Activated CD4-positive, alpha-beta T cell treated with anti-CD3 and anti-CD28 coated beads, Interleukin-10, Interleukin-2, amounts not matched to agents 100 ng/mL and 50 ng/mL, durations not matched to agents 16 hours and 8 hours (primary cell): ENCODE results near the gene ELOVL7.
"Not testable (repeated sequence)": the region's sequence is repeated elsewhere in the genome, so short reads cannot be mapped to it uniquely, and the experiment has no call there.

ENCODE experiments used
- DNase-seq: peaks from one replicate; pipeline ENCODE4 v3.0.0-alpha.2; 2020

The ELOVL7 gene

DNA sequence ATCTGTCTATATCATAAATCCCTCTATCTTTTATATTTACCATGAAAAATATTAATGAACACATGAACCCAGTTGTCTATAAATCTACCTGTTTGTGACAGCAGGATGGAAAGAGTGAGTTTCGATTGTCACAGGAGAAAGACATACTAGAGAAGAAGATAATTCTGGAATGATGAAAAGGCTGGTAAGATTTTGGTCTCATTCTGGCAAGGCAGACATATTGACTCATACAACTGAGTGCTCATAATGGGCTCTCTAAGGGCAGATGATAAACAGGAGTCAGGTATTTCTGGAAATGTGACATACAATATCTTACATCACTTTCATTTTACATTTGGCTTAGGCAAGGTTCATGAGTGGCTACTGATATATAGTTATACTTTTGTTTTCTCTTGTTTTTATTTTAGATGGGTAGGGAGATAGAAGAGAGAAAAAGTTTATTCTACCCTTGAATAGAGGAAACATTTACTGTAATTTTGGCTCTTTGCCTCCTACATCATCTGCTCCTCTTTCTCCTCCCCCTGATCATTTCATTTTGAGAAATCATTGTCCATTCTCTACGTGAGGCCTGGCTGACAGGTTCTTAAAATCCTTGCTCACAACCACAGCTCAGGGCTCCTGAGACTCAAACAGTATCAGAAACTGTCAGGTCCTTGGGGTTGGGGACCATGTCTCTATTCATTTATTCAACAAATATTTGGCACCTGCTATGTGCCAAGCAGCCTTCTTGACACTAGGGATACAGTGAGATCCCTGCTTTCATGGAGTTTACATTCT is 14.4 kb downstream of the ELOVL7 start:
- peak; percentile 41 for DNase-seq

DNA sequence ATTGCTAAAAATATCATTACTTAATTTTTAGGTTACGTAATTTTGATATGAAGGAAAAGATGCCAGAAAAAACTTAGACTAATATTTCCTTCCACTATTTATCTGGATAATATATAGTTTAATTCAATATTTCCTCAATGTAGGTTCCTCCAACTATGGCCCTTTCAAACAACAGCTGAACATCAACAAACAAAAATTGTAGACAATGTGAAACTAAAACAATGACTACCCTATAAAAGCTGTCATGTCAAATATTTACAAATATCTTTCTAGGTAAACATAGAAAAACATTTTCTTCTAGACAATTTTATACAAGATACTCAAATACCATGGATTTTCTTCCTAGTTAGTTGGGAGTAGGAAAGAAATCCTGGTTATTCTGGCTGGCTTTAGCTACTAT is 16.9 kb downstream of the ELOVL7 start:
- DNase-seq, result no peak

DNA sequence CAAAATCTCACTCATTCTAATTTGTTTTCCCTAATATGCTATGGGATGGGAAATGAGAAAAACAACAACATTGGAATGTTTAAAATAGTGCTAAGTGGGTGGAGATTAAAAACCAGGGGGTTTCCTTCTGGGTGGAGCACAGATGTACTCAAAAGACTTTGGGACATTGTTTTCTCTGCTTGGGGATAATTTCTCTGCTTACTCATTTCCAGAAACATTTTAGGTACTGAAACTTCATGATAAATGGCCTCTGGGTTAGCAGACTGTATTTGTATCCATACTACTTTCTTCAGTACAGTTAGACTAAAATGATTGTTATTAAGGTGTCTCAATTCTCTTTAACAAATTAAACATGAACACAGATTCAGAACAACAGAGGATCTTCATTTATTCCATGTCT is 17.4 kb downstream of the ELOVL7 start:
- peak; percentile 9 for DNase-seq

DNA sequence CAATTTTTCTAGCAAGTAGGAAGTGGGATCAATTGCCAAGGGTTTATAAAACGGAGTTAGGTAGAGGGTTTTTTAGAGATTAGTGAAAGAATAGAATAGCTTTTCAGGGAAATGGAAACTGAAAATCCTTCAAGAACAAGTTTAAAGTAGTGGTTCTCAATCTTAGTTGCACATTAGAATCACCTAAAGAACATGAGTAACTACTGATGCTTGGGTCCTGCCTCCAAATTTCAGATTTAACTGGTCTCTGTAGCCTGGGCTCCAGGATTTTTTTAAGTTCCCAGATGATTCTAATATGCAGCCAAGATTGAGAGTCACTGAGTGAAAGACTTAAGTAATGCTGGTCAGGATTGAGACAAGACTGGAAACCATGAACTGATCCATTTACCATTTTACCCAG is 20.5 kb downstream of the ELOVL7 start:
- no peak for DNase-seq

DNA sequence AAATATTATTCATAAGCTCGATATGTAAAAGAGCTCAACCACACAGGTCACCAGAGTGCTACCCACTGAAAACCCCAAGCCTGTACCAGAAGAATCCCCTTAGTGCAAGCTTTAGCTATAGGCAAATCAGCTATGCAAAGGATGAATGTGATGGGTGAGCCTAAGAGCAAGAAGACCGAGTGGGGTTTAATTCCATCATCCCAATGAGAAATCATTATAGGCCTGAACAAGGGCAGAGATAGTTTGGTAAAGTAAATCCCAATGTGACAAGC is 21.8 kb downstream of the ELOVL7 start:
- DNase-seq, result no peak

DNA sequence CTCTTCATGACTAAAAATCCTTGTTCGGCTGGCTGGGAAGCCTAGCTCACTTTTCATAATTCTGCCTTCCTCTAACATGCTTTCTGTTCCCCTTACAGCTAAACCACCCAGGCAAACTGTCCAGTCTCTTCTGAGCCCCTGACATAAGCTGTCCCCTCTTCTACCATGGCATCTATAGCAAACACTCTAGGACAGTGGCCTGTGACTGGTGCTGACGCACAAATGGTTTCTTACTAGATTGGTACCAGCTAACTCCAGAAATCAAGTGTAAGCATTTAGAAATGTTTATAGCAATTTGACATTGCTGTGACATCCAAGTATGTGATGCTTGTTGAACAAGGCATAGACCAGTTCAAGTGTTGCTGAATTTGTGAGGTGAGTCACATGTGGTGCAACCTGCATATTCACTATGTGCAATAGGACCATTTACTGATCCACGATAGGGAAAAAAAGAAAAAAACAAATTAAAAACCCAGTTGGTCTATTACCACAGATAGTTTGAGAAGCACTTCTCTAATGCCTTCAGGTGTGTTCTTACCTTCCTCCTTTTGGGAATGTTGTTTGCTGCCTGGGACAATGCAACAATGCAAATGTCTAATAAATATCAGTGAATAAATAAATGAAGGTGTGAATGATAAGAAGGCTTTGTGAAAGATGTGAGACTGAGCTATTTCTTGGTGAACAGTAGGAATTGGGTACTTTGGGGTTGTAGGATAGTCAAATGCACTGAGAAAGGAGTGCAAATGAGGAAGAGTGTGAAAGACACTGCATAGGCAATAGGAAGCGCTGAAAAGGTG is 22.4 kb downstream of the ELOVL7 start:
- no peak for DNase-seq

DNA sequence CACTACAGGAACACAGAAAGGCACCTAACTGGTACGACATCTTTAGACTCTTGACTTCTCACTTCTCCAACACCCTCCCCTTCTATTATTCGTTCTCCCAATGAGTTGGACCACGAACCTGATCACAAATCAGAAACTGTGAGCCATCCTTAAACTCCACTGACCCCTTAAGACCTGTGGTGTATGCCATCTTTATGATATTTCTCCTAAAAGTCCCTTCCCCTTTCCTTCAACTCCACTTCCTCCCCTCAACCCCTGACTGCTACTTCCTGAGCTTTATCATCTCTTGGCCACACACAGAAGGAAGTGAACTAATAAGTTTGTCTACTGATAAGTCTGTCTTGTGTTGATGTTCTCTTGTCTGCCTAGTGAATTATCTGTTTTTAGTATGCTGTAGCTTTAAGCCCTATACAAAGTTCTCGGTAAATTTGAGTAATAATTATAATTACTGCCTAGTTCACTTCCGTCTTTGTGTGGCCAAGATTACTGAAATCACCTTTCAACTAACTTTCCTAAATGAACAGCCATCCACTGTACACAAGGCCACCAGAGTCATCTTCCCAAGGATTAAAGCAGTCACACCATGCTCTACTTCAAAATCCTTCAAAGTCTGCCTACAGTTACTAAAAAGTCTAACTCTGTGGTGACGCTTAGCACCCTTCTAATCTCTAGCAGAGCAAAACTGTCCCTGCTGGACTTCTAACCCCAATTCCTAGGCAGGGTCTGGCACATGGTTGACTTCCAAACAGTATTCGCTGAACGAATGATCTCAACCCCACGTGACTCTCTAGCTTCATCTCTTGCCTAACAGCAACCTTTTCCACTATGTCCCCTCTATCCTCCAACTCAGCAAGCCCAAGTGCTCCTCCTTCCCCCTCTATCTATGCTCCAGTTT is 23.2 kb downstream of the ELOVL7 start:
- no peak for DNase-seq

DNA sequence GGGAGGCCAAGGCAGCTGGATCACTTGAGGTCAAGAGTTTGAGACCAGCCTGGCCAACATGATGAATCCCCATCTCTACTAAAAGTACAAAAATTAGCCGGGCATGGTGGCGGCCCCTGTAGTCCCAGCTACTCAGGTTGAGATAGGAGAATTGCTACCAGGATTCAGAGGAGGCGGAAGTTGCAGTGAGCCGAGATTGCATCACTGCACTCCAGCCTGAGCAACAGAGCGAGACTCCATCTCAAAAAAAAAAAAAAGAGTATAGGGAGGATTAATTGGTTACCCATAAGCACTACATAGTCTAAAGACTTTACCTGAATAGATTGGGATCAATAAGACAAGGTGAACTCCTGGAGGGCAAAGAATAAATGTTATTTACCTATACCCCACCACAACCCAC is 27.9 kb downstream of the ELOVL7 start:
- not testable (repeated sequence) for DNase-seq

DNA sequence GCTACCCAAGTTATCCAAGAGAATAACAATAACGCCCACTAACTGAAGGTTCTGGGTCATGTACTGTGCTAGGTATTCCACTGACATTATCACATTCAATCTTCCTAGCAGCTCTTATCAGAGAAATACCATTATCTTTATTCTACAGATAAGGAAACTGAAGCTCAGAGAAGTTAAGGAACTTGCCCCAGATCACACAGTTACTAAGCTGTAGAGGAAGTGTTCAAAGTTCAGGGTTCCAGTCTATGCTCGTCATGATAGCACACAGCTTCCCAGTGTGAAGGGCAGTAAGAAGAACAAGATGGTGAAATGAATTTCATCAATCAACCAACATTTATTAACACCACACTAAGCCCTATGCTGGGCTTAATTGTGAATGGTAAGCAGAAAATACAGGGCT is 29.6 kb downstream of the ELOVL7 start:
- no peak for DNase-seq

DNA sequence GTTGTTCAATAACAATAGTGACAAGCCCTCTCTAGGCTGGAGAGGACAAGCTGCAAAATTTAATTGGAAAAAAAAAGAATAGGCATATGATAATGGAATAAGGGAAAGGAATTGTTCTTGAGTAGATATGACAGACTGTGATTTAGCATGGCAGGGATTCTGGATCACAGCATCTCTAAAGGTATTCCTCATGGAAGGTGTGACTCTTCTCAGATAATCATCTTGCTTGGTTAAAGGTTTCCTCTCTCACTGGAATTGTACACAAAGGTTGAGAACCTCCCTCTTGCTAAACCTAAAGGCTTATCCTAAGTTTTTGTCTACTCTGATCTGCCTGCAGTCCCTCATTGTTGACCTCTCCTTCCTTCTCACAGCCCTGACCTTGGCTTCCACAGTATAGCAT is 31.6 kb downstream of the ELOVL7 start:
- DNase-seq, result no peak

DNA sequence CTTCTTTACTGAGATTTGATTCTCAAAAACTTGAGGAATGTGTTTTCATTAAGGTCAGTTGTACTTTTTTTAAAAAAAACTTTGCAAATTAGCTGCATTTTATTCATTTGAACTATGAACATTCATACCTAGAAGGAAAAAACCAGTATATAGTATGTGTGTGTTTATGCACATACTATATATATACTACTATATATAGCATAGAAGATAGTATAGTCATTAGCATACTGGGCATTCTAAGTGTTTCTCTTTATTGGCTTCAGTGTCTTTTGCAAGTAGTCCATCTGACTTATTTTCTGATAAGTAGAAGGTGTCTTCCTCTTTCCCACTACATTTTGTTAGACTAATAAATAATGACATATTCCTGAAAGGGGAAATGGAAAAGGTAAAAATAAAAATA is 33.0 kb downstream of the ELOVL7 start:
- no peak for DNase-seq

DNA sequence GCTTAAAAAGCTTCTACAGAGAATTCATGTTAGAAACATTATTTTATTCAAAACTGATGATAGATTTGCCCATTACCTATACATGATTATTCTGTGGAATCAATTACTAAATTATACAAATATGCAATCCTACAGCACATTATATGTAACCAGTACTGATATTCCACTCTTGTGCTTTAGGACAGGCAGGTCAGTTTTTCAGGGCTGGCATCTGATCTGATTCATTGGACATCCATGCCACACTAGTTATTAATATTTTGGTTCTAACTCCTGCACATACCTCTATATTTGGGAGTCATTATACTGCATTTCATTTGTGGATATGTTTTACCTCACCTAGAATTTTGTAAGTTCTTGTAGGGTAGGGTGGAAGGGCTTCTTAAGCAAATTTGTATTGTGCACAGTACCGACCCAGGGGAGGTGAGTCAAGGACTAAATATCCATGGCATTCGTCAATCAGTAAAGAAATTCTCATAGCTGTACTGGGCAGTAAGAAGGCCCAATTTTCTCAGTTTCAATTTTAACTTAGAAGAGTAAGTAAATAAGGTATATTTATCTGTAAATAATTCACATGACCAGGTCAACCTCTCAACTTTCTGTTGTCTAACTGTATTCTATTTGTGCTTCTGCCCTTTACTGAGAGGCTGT is 33.5 kb downstream of the ELOVL7 start:
- no peak for DNase-seq

DNA sequence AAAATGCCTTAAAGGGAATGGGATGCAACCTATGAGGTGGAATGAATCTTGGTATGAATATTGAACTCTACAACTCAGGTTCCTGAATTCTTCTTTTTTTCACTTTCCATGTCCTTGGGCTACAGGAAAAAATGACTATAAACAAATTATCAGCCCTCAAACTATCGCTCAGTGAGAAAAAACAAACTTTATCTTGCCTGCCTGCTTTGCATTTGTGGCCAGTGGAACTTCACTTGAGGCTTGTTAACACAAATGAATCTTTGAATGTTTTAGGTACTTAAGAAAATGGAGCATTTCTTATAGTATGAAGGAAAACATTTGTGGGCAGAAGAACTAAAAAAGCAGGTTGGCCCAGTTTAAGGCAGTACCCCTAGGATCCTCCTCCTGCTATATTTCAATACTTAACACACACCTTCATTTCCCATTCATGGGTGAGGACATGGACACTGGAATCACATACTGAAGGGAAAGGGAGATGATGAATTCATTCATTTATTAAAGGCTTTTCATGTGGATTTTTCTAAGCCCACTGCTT is 34.1 kb downstream of the ELOVL7 start:
- DNase-seq, result no peak

DNA sequence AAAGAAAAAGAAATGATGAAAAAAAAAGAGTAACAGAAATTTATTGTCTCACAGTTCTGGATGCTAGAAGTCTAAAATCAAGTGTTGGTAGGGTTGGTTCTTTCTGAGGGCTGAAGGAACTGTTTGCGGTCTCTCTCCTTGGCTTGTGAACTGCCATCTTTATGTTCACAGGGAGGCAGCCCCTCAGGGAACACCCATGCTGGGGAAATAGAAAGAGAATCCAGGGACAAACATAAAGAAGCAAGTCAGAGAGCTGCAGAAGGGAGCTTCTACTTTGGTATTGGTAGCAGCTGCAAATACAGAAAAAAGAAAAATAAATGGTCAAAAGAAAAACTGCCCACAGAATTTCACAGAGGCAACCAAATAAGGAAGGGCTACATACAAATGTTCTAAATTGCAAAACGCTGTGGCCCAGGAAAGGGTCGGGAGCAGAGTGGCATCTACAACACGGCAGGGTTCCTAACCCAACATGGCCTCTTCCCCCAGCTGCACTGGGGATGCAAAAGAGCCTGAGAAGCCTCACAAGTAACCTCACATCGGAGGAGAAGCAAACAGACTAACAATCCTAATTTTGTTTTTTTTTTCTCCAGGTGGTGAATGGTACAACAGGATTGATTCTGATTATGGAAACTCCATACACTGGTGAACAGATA is 37.4 kb downstream of the ELOVL7 start:
- no peak for DNase-seq

DNA sequence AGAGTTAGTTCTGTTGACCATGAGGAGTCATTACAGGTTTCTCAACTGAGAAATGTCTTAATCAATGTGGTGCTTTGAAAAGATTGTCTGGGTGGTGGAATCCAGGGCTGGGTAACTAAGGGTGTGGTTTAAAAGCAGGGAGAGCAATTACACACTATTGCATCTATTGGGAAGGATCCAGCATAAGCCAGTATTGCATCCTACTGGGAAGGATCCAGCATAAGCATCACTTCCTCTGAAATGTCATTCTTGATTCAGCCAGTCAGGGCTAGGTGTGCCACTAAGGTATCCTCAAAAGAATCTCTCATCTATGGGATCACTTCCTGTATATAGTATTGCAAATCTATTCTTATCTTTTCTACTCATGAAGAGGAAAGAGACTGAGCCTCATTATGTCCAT is 38.6 kb downstream of the ELOVL7 start:
- no peak for DNase-seq

DNA sequence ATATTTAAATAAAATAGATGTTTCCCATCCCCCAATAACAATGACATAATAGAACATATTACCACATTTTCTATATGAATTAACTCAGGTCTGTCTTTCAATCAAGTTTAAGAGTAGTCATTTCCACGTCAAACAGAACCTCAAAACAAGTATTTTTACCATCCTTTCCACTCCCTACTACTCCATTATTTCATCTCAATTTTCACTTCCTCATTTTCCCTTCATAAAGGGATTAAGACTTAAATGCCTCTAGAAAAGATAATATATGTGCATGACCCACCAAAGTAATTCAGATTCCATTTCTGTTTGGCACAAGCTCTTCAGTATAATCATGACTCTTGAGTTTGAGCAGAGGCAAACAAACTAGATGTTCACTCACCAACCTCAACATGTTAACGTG is 40.4 kb downstream of the ELOVL7 start:
- DNase-seq, result no peak

DNA sequence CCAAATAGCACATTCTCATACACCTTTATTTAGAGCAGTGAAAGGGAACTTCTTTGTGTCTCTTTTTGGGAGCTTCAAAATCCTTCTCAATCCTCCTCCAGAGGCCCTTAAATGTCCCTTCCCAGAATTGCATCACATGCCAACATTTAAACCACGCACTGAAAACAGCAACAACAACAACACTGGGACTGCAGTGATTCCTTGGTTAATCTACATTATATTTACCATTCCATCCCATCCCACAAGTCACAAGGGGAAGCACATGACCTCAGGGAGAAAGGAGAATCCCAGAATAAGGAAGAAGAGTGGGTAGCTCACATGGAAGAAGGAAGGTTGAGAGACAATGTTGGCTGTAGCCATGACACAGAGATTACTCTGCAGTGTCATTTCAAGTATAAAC is 41.1 kb downstream of the ELOVL7 start:
- DNase-seq, result no peak

DNA sequence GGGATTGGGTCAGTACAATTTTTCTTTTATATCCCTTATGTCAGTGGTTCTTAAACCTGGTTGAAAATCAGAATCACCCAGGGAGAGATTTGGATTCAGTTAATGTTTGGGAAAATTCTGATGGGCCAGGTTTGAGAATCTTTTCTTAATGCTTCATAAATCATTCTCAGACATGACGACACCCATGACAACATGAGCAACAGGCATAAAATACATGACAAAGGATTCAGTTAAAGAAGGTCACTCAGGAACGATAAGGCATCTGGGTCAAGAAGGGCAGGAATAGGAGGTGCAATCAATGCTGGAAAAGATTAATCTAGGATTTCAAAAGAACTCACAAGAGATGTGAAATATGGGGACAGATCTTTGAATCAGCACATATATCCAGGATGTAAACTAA is 41.8 kb downstream of the ELOVL7 start:
- no peak for DNase-seq

DNA sequence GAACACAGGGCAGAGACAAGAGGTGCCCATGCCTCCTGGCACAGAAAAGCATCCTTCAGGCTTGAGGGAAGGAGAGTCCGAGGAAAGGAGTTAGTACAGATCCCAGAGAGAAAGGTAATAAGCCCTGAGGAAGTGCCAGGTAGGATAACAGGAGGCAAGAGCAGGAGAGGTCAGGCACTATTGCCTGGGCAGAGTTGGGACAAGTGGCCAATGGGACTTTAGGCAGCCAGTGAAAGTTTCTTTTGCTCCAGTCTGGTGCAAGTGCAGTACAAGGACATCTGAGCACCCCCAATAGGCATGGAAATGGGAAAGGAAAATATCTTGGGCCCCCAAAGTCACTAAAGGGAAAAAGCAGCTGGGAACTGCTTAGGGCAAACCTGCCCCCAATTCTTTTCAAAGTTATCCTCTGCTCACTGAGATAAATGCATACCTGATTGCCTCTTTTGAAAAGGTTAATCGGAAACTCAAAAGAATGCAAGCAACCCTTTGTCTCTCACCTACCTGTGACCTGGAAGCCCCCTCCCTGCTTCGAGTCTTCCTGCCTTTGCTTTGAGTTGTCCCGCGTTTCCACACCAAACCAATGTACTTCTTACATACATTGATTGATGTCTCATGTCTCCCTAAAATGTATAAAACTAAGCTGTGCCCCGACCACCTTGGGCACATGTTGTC is 46.5 kb downstream of the ELOVL7 start:
- no peak for DNase-seq

DNA sequence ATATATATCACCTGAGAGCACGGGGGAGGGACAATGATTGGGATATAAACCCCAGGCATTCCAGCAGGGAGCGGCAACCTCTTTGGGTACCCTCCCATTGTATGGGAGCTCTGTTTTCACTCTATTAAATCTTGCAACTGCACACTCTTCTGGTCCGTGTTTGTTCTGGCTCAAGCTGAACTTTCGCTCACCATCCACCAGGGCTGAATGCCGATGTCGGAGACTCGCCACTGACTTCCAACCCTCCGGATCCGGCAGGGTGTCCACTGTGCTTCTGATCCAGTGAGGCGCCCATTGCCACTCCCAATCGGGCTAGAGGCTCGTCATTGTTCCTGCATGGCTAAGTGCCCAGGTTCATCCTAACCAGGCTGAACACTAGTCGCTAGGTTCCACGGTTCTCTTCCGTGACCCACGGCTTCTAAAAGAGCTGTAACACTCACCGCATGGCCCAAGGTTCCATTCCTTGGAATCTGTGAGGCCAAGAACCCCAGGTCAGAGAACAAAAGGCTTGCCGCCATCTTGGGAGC is 48.6 kb downstream of the ELOVL7 start:
- not testable (repeated sequence) for DNase-seq

DNA sequence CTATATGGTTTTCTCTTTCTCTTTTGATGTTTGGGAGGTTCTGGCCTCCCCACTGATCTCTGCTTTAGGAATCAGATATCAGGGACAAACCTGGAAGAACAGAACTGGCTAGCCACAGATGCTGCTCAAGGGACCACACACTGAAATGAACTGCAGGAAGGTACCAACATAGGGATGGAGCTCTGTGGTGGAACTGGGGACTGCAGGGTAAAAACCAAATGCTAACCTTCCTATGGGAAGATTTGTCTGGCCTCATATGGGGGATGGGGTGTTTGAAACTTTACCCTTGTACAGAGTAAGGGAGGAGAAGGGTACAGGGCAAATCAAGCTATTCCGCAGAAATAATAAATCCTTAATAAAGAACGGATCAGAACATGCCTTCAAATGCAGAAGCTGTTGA is 49.4 kb downstream of the ELOVL7 start:
- no peak for DNase-seq

DNA sequence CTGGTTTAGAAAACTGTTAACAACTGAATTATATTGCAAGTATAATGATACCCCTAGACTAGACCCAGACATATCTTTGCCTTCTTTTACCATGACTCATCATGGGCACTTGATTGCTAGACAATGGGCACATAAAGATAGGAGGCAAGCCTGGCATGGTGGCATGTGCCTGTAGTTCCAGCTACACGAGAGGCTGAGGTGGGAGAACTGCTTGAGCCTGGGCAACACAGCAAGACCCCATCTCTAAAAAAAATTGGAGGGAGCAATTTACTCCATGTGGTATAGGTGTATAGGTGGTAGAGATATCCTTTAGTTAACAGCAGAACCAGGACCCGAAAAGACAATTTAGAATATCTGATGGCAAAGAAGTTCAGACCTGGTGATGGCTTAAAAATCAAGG is 51.6 kb downstream of the ELOVL7 start:
- DNase-seq, result no peak
